Gastroesophageal sphincter (tissue), 4 donors: ENCODE measurements around the gene GOSR2. TPM values are rescaled to one million over a fixed set of nuclear protein-coding genes. Genes with fewer than 3 reads are reported as not detected.
"Not testable (repeated sequence)": the region's sequence is repeated elsewhere in the genome, so short reads cannot be mapped to it uniquely, and the experiment has no call there.

ENCODE experiments used
- ATAC-seq: fragments of 150-250 bp; one replicate; pipeline ENCODE4 v1.9.1; 2016; ENCODE audit warnings: mild to moderate bottlenecking, moderate library complexity
- H3K27ac ChIP-seq, 4 donors: fragments of 200-600 bp; sonication (generic) in 3 of 4; 1 replicate in 3 of 4; 2 replicates in 1 of 4; pipeline ENCODE4 v1.5.1; 2016 to 2019
- H3K27me3 ChIP-seq: fragments of 200-600 bp; sonication (generic); one replicate; pipeline ENCODE4 v1.5.1; 2019
- H3K36me3 ChIP-seq, 2 donors: fragments of 200-600 bp; sonication (generic); one replicate each; pipeline ENCODE4 v1.5.1; 2019; ENCODE audit warnings: control low read depth in 1 of 2
- H3K4me1 ChIP-seq, 3 donors: fragments of 200-600 bp; sonication (generic); 1 replicate in 2 of 3; 2 replicates in 1 of 3; pipeline ENCODE4 v1.5.1; 2016 to 2019; ENCODE audit warnings: control low read depth in 2 of 3
- H3K4me3 ChIP-seq, 2 donors: fragments of 200-600 bp; sonication (generic); one replicate each; pipeline ENCODE4 v1.5.1; 2019; ENCODE audit warnings: mild to moderate bottlenecking in 1 of 2, moderate library complexity in 1 of 2
- H3K9me3 ChIP-seq, 3 donors: fragments of 200-600 bp; sonication (generic); one replicate each; pipeline ENCODE4 v1.5.1; 2017 to 2019; ENCODE audit warnings: control low read depth in 2 of 3
- CTCF ChIP-seq, 4 experiments: fragments of 200-600 bp in 2 of 4; fragments of 450-650 bp in 2 of 4; sonication (generic) in 1 of 4; IDR thresholded peaks; one replicate each; pipeline ENCODE4 v1.5.1; 2017 to 2019; ENCODE audit warnings: antibody characterized with exemption in 4 of 4, mild to moderate bottlenecking in 2 of 4, moderate library complexity in 2 of 4
- EP300 ChIP-seq: sonication (generic); formaldehyde crosslinking; IDR thresholded peaks from one replicate; pipeline ENCODE4 v1.6.1; 2017; ENCODE audit warnings: antibody characterized with exemption, mild to moderate bottlenecking
- POLR2A ChIP-seq, 2 donors: fragments of 450-650 bp; IDR thresholded peaks; one replicate each; pipeline ENCODE4 v1.6.1; 2017; ENCODE audit warnings: antibody characterized with exemption in 2 of 2, mild to moderate bottlenecking in 2 of 2, moderate library complexity in 1 of 2
- POLR2AphosphoS5 ChIP-seq: sonication (generic); formaldehyde crosslinking; IDR thresholded peaks from one replicate; pipeline ENCODE4 v1.6.1; 2017; ENCODE audit warnings: antibody characterized with exemption
- WGBS, 2 donors: methylation state at CpG; one replicate each; pipeline ENCODE4 v1.1.5; 2018; ENCODE audit warnings: low coverage in 1 of 2; 5-methylcytosine and 5-hydroxymethylcytosine counted together
- total RNA-seq, 4 donors: library from RNA; depleted of rRNA; stranded (reverse); fragments of >200 nt; gene quantifications; one replicate each; pipeline ENCODE4 v1.1.0, GENCODE V29; 2016

GOSR2 gene
- total RNA-seq, 4 donors from 2014 or later: 37.8 to 53.1 (median 45.5) TPM

- no peak for ATAC-seq
Measured at GRCh38 chr17:46950997-46951621, 28.1 kb downstream of the GOSR2 start.

GRCh38 chr17:46951706-46952105 lies 28.7 kb downstream of the GOSR2 start:
- Histone ChIP-seq H3K36me3 (peaks cover 0 to 23% of the 10 kb centered on the region in 2 donors), H3K27ac (no peak overlapping the region), H3K27me3 (peaks cover 15% of the 10 kb centered on the region), H3K4me1 (peaks cover 0 to 7% (median 0%) of the 10 kb centered on the region in 3 donors), H3K9me3 (no peaks in the 10 kb centered on the region), H3K4me3 (no peak overlapping the region)
- 16 to 23% methylated on average over 5 of the region's 5 CpGs for WGBS, 2 donors
- ATAC-seq: no peak
- TF ChIP-seq POLR2AphosphoS5: no peak
- no peak for TF ChIP-seq POLR2A (IDR thresholded peaks at IDR 0.05)
- no peak for TF ChIP-seq EP300

More at GRCh38 chr17:46950997-46951621, 28.1 kb downstream of the GOSR2 start:
- Histone ChIP-seq H3K27ac (no peak overlapping the region), H3K9me3 (no peaks in the 10 kb centered on the region), H3K4me3 (no peak overlapping the region), H3K27me3 (peaks cover 11% of the 10 kb centered on the region), H3K4me1 (peaks cover 0 to 7% (median 0%) of the 10 kb centered on the region in 3 donors), H3K36me3 (peaks cover 0 to 17% of the 10 kb centered on the region in 2 donors)
- WGBS, 2 donors: 35% methylated on average over 8 of the region's 16 CpGs; no CpG with 5 or more reads in 1 of the 2 donors
- TF ChIP-seq POLR2A (IDR thresholded peaks at IDR 0.05): no peak
- TF ChIP-seq CTCF (IDR thresholded peaks at IDR 0.05): no peak
- TF ChIP-seq EP300: no peak
- TF ChIP-seq POLR2AphosphoS5: no peak

GRCh38 chr17:46952115-46952514 lies 29.2 kb downstream of the GOSR2 start:
- Histone ChIP-seq H3K9me3 (no peaks in the 10 kb centered on the region), H3K4me3 (no peak overlapping the region), H3K27ac (no peak overlapping the region), H3K4me1 (peaks cover 0 to 7% (median 0%) of the 10 kb centered on the region in 3 donors), H3K36me3 (peaks cover 0 to 27% of the 10 kb centered on the region in 2 donors), H3K27me3 (peaks cover 20% of the 10 kb centered on the region)
- TF ChIP-seq EP300 (no peak), CTCF (IDR thresholded peaks at IDR 0.05) (no peak), POLR2A (IDR thresholded peaks at IDR 0.05) (no peak), POLR2AphosphoS5 (no peak)
- 45 to 89% methylated on average over 5 of the region's 9 CpGs for WGBS, 2 donors
- no peak for ATAC-seq

- H3K4me3 ChIP-seq, H3K27ac ChIP-seq, ATAC-seq, H3K4me1 ChIP-seq, H3K9me3 ChIP-seq: not testable (repeated sequence)
- Histone ChIP-seq H3K27me3 (peaks cover 26% of the 10 kb centered on the region), H3K36me3 (peaks cover 0 to 33% of the 10 kb centered on the region in 2 donors)
- WGBS, 2 donors: 100% methylated on average over 1 of the region's 4 CpGs; no CpG with 5 or more reads in 1 of the 2 donors
Measured at GRCh38 chr17:46953191-46953590, 30.2 kb downstream of the GOSR2 start.

- 45 to 57% methylated on average over 2 of the region's 8 CpGs for WGBS, 2 donors
- H3K36me3 ChIP-seq: peaks cover 0 to 16% of the 10 kb centered on the region in 2 donors
- peaks cover 28% of the 10 kb centered on the region for H3K27me3 ChIP-seq
- H3K4me1 ChIP-seq: no peaks in the 10 kb centered on the region
- ATAC-seq: no peak
- H3K27ac ChIP-seq: no peak overlapping the region
- H3K9me3 ChIP-seq: no peaks in the 10 kb centered on the region
- no peak overlapping the region for H3K4me3 ChIP-seq
- no peak for TF ChIP-seq CTCF (IDR thresholded peaks at IDR 0.05)
- TF ChIP-seq POLR2AphosphoS5: no peak
- TF ChIP-seq POLR2A (IDR thresholded peaks at IDR 0.05): no peak
- TF ChIP-seq EP300: no peak
Measured at GRCh38 chr17:46958041-46958591, 35.2 kb downstream of the GOSR2 start.

GRCh38 chr17:46960152-46960551 lies 37.2 kb downstream of the GOSR2 start:
- Histone ChIP-seq H3K9me3 (no peaks in the 10 kb centered on the region), H3K4me3 (no peak overlapping the region), H3K4me1 (no peaks in the 10 kb centered on the region), H3K27me3 (peaks cover 28% of the 10 kb centered on the region), H3K36me3 (peaks cover 0 to 16% of the 10 kb centered on the region in 2 donors), H3K27ac (no peak overlapping the region)
- 47 to 50% methylated on average over 2 of the region's 2 CpGs for WGBS, 2 donors
- no peak for ATAC-seq
- no peak for TF ChIP-seq CTCF (IDR thresholded peaks at IDR 0.05)
- no peak for TF ChIP-seq POLR2A (IDR thresholded peaks at IDR 0.05)
- no peak for TF ChIP-seq POLR2AphosphoS5
- TF ChIP-seq EP300: no peak
